A673 (cell line): ENCODE data around the gene WRAP53.

Experiments
- CTCF ChIP-seq: fragments of 300-800, 200-600 bp; sonication (generic); conservative IDR thresholded peaks from 2 replicates; pipeline ENCODE4 v1.5.1; 2017; ENCODE audit warnings: low read depth, mild to moderate bottlenecking, antibody characterized with exemption, low read length, moderate library complexity, mixed read lengths
- EZH2 ChIP-seq: fragments of 200-600 bp; sonication (generic); IDR thresholded peaks from 2 replicates; pipeline ENCODE4 v1.6.1; 2017; ENCODE audit warnings: borderline replicate concordance, low read depth, mild to moderate bottlenecking, mixed read lengths, antibody characterized with exemption, low read length; ENCODE audit not compliant: poor library complexity, severe bottlenecking

GRCh38 chr17:7655541-7655840, 32.8 kb upstream of the WRAP53 start:
- TF ChIP-seq CTCF (no peak), EZH2 (no peak)
